ENCODE results near the gene HOTAIR.

Gene HOTAIR

DNA sequence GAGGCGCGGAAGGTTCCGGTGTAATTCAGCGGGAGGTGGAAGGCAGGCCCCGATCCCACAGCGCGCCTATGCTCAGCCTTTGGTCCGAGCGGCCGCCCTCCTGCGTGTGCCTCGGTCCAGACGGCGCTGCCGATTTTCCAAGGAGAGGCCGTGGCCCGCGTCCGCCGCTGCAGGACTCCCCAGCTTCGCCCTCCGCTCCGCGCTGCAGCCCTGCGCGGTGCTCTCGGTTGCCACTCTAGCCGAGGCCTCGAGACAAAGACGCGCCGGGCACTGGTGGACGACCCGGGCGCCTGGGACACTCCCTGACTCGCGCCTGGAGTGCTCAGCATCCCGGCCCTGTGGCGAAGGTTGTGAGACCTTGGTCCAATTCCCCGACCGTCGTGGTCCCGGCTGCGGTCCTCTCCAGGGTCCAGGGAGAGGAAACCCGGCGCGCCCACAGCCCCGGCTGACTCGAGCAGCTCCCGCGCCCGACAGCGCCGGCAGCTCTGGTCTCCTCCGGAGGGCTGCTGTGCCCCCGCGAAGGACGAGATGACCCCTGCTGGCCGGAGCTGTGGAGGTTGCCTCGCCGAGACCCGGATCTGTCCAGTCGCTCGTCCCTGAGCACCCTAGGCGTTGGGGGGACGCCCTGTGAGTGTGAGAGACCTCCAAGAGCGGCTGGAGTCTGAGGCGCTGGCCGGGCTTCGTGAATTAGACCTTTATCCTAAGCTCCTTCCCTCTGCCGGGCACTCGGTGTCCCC is 13.6 kb downstream of the HOTAIR start:
- DNase-seq (ENCODE audit: low spot score) (no peak), FAIRE-seq (no peak)

DNA sequence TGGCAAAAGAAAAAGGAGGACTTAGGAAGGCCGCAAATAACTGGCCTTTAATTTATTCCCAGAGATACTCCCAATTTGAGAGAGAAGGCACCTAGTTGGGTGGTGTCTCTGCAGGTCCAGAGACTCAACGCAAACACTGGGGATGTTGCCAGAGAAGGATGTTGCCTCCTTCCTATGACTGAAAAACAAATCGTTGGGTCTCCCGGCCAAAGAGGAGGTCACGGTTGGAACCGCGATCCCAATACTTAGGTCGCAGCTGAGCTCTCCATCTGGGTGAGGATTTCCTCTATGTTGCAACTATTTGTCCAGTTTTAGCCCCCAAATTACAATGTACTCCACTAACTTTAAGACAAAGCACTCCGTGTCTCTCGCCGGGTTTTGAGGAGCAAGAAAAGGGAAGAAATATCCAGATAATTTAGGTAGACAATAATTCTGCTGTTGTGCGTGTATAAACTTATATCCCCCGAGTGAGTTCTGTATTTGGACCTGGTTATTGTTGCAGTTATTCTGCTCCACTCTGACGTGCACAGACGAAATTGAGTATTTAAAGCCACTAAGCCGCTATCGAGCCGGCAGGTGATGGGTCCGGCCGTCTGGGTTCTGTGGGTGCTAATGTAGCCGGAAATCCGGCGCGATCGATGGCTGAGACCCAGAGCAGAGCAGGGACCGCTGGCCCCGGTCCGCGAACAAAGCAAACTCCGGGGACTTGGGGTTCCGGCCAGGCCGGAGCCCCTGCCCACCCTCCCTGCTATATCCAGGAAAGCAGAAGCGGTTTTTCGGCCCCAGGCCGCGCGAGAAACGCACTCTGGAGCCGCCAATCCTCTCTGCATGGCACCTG is 14.3 kb downstream of the HOTAIR start:
- DNase-seq (ENCODE audit: low spot score) (no peak), FAIRE-seq (no peak)

DNA sequence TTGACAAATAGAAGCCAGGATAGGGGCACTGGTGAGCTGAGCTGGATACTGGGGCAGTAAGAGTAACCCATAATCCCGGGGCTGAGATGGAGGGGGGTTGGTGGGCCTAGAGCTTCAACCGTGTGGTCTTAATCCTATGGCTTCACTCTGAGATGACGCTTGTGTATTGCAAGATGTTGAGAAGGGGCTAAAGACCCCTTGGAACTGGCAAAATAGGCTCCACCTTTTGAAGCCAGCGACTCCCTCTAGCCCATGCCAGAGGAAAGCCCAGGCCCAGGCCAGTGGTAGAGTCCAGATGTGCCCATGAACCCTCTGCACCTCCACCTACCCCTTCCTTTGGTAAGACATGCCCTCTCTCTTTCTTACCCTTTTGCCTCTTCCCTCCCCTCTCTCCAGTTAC is 15.4 kb downstream of the HOTAIR start:
- DNase-seq (ENCODE audit: low spot score) = no peak
- no peak for FAIRE-seq

DNA sequence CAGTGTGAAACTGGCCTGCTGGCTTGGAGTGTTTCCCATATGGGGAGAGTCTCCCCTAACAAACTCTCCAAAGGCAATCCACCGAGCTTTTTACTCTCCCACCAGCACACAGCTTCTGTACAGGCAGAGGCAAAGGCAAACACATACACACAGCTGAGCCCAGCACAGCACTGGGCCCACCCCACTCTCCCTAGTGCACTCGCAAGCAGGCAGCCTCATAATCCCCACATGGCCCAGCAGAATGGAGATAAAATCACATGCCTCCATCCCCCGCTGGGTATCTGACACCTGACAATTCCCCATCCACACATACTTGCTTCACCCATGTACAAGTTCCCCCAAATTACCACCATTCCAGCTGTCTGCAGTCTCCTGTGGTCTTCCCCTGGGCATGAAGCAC is 16.6 kb downstream of the HOTAIR start:
- FAIRE-seq (no peak), DNase-seq (ENCODE audit: low spot score) (no peak)

DNA sequence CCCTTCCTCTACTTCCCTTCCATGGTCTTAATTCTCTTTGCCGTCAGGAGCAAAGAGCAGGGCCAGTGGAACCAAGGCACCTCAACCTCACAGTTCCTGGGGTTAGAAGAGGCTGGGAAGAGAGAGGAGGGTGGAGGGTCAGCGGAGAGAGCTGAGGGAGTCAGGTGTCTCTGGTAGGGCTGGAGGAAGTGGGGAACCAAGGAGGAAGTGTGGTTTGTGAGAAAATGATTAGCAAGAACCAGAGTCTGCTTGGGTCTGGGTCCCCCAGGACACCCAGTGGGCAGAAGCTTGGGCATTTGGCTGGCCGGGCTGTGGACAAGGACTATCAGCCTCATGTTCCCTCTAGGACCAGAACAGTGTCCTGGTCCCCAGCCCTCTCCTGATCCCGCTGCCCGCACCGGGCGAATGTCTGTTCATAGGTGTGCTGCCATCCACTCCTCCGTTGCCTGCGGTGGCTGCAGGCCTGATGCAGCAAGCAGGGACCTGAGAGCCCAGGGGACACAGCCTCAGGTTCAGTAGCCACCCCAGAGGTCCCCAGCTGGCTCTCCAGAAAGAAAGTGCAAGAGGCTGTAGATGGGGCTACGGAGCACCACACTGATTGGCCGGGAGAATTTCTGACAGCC is 17.7 kb downstream of the HOTAIR start:
- no peak for DNase-seq (ENCODE audit: low spot score)

DNA sequence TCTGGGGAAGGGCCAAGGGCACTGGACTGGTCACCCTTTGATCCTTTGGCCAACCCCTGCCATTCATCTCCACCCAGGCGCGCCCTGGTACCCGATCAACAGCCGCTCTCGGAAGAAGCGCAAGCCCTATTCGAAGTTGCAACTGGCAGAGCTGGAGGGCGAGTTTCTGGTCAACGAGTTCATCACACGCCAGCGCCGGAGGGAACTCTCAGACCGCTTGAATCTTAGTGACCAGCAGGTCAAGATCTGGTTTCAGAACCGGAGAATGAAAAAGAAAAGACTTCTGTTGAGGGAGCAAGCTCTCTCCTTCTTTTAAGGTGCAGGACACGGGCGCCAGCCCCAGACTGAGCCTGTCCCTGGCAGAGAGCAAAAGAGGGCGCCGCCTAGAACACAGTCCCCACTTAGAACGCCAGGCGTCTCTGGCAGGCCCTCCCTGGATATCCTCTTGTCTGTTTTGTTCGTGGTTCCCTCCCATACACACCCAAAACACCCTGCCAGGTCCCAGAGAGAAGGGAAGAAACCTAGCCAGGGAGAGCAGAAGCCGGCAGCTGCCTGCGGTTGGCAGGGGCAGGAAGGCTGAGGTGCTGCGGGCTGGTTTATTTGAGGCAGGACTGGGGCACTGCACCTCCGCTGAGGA is 18.4 kb downstream of the HOTAIR start:
- FAIRE-seq = no peak
- DNase-seq (ENCODE audit: low spot score) = no peak

More for the DNA sequence above, 17.7 kb downstream of the HOTAIR start:
- FAIRE-seq = no peak

DNA sequence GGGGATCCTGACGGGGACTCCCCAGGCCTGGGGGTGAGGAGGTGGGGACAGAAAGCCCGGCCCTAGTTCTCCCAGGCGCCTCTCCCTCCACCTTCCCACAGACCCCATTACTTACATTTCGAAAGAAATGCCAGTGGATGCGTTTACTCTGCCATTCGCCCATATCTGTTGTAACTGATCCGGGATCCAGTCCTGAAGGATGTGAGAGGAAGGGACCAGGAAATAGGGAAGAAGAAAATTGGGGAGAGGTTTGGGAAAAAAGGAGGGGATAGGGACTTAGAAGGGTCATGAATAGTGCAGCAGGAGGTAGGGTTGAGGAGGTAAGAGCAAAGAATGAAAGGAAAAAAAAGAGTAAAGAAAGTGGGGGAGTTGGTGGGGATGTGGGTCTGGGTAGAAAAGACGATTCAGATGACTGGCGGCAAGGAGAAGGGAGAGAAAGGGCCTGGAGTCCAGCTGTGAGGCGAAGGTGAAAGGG is 18.9 kb downstream of the HOTAIR start:
- FAIRE-seq = no peak
- DNase-seq (ENCODE audit: low spot score) = no peak

DNA sequence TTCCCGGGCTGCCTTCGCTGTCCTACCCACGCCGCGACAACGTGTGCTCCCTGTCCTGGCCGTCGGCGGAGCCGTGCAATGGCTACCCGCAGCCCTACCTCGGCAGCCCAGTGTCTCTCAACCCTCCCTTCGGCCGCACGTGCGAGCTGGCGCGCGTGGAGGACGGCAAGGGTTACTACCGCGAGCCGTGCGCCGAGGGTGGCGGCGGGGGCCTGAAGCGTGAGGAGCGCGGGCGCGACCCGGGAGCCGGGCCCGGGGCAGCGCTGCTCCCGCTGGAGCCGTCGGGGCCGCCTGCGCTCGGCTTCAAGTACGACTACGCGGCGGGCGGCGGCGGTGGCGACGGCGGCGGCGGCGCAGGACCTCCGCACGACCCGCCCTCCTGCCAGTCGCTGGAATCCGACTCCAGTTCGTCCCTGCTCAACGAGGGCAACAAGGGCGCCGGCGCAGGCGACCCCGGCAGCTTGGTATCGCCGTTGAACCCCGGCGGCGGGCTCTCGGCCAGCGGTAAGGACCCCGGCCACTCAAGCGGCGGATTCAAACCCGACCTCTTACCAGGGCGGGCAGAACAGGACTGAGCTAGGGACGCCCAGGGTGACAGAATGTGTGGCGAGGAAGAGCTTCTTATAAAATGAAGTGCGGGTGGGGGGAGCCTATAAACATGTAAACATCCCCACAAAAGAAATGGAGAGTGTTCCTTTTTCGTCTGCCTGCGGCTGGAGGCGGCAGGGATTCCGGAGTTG is 19.5 kb downstream of the HOTAIR start:
- no peak for FAIRE-seq
- DNase-seq (ENCODE audit: low spot score) = no peak

DNA sequence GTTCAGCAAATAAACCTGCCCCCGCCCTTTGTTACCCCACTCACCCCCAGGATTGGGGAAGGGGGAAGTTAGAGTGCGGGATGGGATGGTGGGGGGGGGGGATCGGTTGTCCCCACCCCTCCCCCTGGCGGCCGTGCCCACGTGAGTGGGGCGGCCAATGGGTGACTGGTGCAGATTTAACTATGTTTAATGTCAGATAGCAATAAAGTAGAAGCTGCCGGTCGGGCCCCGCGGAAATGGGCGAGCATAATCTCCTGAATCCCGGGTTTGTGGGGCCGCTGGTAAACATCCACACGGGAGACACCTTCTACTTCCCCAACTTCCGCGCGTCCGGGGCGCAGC is 20.1 kb downstream of the HOTAIR start, which contains the start of gene HOXC12:
Gene HOXC12 (plus strand): TSS at position 210 of the 342 bp plus-strand sequence. CDS start 27 bp downstream, at position 237.
- FAIRE-seq (no peak), DNase-seq (ENCODE audit: low spot score) (no peak)

DNA sequence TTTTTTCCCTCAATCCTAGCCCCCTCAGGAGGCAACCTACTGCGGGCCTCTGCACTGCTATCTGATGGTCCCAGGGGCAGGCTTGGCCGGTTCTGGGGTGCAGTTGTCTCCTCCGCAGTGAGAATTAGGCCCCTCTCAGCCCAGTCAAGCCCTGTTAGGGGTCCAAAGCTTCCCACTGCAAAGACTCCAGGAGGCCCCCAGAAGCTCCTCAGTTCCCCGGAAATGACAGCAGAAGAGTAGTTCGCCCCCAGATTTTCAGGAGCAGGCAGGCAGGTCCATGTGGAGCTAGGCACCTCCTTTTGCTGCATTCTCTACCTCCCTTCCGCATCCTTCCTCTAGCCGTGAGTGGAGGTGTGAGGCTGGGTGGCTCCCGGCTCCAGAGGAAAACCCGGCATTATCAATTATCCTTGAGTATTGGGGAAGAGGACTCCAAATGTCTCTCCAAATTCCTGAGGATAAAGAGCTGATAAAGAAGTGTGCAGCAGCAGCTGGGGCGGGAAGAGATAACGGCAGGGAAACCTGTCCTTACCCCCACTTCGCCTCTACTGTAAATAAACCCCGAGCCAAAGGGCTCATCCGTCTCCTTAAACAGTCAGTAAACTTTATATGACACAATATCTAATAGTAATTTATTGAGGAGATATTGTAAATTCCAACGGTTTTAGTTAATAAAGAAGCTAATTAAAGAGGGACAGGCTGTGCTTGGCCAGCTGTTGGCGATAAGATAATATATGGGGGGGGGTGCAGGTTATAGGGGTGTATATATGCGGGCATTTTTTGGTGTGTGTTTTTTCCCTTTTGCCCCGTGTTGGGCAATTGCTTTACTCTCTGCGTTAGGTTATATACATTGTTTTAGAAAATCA is 20.7 kb downstream of the HOTAIR start:
- no peak for DNase-seq (ENCODE audit: low spot score)
- no peak for FAIRE-seq

DNA sequence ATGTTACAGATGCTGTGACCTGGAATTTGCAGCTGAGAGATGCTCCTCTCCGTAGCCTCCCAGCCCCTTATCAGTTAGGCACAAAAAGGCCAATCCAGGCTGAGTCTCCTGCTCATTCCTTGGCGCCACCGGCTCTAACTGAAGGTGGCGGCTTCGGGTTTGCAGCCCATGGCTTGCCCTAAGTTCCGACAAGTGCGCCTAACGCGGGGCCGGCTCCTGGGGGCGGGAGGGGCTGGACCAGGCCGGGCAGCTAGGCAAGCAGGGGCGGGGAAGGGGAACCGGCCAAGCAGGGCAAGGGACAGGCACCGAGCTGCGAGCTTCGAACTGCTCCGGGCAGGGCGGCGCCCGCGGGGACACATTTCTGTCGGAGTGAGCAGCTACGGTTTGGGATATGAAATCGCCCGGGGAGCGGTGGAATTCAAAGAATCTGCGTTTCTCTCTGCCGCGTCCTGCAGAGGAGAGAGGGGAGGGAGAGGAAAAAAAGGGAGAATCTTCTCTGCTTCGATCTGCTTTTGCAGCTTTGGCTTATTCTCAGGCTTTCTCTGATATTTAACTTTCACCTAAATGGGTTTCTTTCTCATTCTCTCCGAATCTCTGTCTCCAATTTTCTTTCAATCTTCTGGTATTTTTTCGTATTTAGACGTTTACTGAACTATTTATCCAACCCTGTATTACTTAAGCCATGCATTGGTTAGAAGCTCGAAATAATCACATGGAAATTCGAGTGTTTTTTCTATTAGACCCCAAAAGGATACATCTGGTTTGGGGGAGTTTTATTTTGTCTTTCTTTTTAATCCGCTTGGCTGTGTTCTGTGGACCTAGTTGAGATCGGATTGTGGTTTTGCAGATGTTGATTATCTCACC is 21.7 kb downstream of the HOTAIR start:
- FAIRE-seq = no peak
- peak; percentile 62 for DNase-seq (ENCODE audit: low spot score)

DNA sequence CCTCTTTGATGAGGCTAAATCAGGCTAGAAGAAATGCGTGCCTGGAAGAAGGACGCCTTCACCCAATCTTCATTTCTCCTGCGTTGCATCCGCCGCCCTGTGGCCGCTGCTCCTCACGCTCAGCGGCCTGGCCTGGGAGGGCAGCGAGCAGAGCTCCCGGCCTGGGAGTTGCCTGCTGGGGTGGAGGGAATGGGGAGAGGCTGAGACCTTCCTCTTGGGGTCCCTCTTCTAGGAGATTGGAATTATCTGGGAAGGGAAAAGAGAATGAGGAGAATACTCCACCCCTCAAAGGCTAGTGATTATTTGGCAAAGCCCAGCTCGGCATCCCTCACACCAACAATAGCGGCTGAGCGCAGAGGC is 22.4 kb downstream of the HOTAIR start:
- FAIRE-seq = no peak
- DNase-seq (ENCODE audit: low spot score) = no peak

DNA sequence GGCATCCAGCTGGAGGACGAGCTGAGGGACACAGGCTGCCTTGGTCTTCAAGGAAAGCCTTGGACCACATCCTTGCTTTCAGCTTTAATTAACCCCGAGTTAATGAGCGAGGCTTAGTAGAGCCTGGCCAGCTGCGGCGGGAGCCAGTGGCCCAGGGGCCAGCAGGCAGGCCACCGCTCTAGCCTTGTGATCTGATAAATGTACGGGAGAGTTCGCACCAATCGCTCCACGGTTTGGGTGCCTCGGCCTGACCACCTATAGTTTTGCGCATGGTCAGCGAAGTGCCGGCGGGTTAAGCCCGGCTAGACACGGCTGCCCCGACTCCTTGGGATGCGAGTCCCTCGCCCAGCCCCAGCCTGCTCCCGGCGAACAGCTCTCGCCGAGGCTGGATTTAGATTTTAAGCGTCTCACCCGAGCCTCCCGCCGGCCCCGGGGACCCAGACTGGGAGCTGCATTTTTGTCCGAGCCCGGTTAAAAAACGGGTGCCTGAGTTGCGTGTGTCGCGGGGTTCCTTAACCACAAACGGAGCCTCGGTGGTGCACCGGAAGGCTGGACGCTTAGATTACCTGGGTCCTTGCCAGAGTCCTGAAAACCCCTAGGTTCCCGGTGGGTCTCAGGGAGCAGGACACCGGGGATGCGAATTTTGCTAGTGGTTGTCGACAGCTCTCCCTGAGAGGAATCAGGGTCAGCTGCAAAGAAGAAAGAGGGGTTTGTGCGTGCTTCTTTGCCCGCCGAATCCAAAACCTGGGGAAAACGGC is 23.0 kb downstream of the HOTAIR start:
- DNase-seq (ENCODE audit: low spot score) = no peak
- FAIRE-seq = no peak

DNA sequence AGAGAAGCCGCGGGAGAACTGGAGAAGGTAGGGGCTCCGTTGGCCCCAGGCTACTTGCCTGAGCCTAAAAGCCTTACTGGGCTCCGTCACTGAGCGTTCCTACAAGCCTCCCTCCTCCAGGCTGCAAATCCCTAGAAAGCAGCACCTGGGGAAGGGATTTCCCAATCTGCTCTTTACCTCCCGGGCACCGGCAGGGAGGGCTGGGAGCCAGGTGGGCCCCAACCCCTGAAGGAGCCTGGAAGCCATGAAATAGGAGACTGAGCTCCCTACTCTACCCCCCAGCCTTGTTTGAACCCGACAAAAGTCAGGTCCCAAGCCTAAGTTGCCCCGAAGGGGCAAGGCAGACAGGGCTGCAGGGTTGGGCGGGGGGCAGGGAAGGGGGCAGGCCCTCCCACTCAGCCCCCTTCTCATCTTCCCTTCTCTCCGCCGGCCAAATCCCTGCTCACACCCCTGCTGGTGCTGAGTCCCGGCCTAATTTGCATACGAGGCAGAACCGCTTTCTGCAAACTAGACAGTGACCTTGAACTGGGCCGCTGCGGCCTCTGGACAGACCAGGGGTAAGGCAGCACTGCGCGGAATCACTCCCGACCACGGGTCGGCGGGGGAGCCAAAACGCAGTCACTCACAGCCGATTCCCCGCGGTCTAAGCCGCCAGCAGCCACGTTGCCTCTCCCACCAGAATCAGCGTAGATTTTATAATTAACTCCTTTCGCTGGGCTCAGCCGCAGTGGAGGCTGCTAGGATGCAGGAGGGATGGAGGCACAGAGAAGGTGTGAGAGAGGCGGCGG is 23.8 kb downstream of the HOTAIR start:
- no peak for FAIRE-seq
- DNase-seq (ENCODE audit: low spot score) = no peak

DNA sequence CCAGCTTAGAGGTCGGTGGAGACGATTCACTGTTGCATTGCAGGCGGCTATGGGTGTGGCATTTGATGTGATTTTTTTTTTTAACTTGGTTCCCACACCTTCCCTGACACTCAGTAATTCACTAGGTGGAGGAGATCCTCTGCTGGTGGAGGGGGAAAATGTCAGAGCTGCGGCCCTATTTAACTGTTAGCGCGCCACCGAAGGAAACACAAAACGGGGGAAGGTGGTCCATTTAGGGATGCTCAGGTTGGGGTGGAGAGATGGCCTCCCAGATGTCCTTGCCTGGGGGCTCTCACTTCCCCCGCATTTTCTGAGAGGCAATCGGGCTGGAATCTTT is 24.3 kb downstream of the HOTAIR start:
- DNase-seq (ENCODE audit: low spot score) = no peak
- no peak for FAIRE-seq

DNA sequence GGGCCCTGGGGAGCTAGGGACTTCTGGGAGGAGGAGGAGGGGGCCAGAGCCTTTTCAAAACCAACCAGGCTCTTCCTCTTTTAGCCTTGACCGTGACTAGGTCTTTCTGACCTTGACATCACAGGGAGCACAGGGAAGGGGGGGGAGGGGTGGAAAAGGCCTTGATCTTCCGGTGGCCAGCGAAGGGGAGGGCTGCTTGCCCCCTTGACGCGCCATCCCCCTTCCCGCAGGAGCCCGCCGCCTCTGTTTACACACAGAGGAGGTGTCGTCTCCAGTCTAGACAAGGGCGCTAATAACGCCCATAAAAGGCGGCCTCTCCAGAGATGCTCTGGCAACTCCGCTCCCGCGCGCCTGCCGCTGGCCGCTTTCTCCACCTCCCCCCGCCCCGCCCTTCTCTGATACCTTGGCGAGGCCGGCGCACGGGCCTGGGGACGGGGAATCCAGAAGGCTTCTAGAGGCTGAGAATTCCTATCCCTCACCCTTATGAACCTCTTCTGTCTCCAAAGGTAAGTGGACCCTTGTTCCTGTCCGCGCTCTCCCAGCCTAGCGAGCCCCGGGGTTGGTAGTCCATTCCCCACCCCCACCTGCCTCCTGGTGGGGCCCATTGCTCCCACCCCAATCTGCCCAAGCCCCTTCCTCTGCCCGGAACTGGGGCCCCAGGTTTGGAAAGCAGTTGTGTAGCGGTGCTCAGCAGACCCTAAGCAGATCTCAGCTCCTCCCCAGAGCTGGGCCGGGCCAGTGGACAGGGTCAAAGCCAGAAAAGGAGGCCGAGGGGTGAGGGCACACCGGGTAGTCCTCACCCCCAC is 24.9 kb downstream of the HOTAIR start:
- no peak for DNase-seq (ENCODE audit: low spot score)
- FAIRE-seq = no peak

Measured in urothelium cell line (cell line).